ENCODE data around the gene YY1.

DNA sequence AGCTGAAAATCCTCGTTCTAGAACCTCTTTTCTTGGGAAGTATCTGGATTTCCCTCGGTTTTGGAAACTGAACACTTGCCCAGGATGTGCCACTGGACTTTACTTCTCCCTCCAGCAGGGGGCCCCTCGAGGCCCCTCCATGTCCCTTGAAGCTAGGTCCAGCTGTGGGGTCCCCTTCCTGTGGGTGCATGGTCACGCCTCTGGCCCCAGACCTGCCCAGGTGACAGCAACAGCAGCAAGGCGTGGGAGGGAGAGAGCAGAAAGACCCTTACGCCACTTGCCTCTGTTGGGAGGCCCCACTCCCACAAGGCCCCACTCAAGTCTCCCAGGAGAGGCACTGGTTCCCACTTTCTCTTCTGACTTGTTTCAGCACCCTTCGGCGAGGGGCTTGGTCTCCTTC is 64.2 kb downstream of the YY1 start:
- TF ChIP-seq POLR2A (IDR thresholded peaks at IDR 0.05; ENCODE audit: extremely low read depth, insufficient read length) (no peak), MYC (IDR thresholded peaks at IDR 0.05; ENCODE audit: low read depth, low read length) (no peak)
- TF ChIP-seq, protein P1, sequence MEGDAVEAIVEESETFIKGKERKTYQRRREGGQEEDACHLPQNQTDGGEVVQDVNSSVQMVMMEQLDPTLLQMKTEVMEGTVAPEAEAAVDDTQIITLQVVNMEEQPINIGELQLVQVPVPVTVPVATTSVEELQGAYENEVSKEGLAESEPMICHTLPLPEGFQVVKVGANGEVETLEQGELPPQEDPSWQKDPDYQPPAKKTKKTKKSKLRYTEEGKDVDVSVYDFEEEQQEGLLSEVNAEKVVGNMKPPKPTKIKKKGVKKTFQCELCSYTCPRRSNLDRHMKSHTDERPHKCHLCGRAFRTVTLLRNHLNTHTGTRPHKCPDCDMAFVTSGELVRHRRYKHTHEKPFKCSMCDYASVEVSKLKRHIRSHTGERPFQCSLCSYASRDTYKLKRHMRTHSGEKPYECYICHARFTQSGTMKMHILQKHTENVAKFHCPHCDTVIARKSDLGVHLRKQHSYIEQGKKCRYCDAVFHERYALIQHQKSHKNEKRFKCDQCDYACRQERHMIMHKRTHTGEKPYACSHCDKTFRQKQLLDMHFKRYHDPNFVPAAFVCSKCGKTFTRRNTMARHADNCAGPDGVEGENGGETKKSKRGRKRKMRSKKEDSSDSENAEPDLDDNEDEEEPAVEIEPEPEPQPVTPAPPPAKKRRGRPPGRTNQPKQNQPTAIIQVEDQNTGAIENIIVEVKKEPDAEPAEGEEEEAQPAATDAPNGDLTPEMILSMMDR (IDR thresholded peaks at IDR 0.05; ENCODE audit: low read depth, low read length): peak; percentile 72
- TF ChIP-seq, protein P2, sequence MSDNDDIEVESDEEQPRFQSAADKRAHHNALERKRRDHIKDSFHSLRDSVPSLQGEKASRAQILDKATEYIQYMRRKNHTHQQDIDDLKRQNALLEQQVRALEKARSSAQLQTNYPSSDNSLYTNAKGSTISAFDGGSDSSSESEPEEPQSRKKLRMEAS (IDR thresholded peaks at IDR 0.05; ENCODE audit: low read depth, low read length): no peak
